Measurements from ENCODE around the gene ITPR3. TPM values are rescaled to one million over a fixed set of nuclear protein-coding genes. Genes with fewer than 3 reads are reported as not detected.

ITPR3 gene
- total RNA-seq, 1 donor from 2014 or later: 0.34 TPM

DNA sequence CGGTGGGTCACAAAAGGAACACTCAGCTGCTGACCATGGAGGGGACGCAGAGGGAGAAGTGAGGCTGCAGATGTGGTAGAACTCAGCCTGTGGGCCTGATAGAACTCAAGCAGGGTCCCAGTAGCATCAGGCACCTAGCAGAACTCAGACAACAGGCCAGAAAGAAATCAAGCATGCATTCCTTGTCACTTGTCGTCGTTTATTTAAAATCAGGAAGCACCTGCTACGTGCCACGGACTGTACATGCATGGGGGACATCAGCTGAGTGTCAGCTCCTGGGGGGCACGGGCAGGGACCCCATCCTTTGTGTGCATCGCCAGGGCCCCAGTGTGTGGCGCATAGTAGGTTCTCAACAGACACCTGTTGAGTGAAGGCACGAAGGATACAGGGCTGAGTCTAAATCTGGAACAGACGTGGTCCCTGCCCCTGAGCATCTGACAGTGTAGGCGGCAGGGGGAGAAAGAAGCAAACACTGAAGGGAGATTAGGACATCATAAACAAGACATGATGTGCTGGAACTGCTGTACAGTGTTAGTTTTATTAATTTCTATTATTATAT lies 57.9 kb downstream of the ITPR3 start:
- H3K4me3 Mint-ChIP-seq (ENCODE audit: unreplicated experiment): no peak overlapping the region
- peaks cover 8% of the 10 kb centered on the region for H3K4me1 Mint-ChIP-seq (ENCODE audit: low read depth, unreplicated experiment)
- no peak for DNase-seq
- H3K27ac Mint-ChIP-seq (ENCODE audit: unreplicated experiment): no peak overlapping the region
- H3K36me3 Mint-ChIP-seq (ENCODE audit: unreplicated experiment): no peaks in the 10 kb centered on the region
- TF ChIP-seq, protein P1, sequence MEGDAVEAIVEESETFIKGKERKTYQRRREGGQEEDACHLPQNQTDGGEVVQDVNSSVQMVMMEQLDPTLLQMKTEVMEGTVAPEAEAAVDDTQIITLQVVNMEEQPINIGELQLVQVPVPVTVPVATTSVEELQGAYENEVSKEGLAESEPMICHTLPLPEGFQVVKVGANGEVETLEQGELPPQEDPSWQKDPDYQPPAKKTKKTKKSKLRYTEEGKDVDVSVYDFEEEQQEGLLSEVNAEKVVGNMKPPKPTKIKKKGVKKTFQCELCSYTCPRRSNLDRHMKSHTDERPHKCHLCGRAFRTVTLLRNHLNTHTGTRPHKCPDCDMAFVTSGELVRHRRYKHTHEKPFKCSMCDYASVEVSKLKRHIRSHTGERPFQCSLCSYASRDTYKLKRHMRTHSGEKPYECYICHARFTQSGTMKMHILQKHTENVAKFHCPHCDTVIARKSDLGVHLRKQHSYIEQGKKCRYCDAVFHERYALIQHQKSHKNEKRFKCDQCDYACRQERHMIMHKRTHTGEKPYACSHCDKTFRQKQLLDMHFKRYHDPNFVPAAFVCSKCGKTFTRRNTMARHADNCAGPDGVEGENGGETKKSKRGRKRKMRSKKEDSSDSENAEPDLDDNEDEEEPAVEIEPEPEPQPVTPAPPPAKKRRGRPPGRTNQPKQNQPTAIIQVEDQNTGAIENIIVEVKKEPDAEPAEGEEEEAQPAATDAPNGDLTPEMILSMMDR (IDR thresholded peaks at IDR 0.05; ENCODE audit: partially characterized antibody, unreplicated experiment): no peak
- peaks cover 4% of the 10 kb centered on the region for H3K27me3 Mint-ChIP-seq (ENCODE audit: unreplicated experiment)
- H3K9me3 Mint-ChIP-seq (ENCODE audit: unreplicated experiment): peaks cover 4% of the 10 kb centered on the region

GRCh38 chr6:33679761-33680160 lies 58.6 kb downstream of the ITPR3 start:
- DNase-seq: no peak
- Mint-ChIP-seq H3K4me3 (ENCODE audit: unreplicated experiment) (no peak overlapping the region), H3K27me3 (ENCODE audit: unreplicated experiment) (peaks cover 4% of the 10 kb centered on the region), H3K27ac (ENCODE audit: unreplicated experiment) (no peak overlapping the region), H3K36me3 (ENCODE audit: unreplicated experiment) (no peaks in the 10 kb centered on the region), H3K9me3 (ENCODE audit: unreplicated experiment) (peaks cover 4% of the 10 kb centered on the region), H3K4me1 (ENCODE audit: low read depth, unreplicated experiment) (peaks cover 3% of the 10 kb centered on the region)
- TF ChIP-seq, protein P1 (IDR thresholded peaks at IDR 0.05; ENCODE audit: partially characterized antibody, unreplicated experiment): no peak

GRCh38 chr6:33682341-33682740 lies 61.2 kb downstream of the ITPR3 start:
- peaks cover 2% of the 10 kb centered on the region for H3K27me3 Mint-ChIP-seq (ENCODE audit: unreplicated experiment)
- peaks cover 4% of the 10 kb centered on the region for H3K9me3 Mint-ChIP-seq (ENCODE audit: unreplicated experiment)
- H3K27ac Mint-ChIP-seq (ENCODE audit: unreplicated experiment): no peak overlapping the region
- H3K36me3 Mint-ChIP-seq (ENCODE audit: unreplicated experiment): no peaks in the 10 kb centered on the region
- DNase-seq: no peak
- TF ChIP-seq, protein P1 (IDR thresholded peaks at IDR 0.05; ENCODE audit: partially characterized antibody, unreplicated experiment): no peak
- H3K4me3 Mint-ChIP-seq (ENCODE audit: unreplicated experiment): no peak overlapping the region
- H3K4me1 Mint-ChIP-seq (ENCODE audit: low read depth, unreplicated experiment): peaks cover 5% of the 10 kb centered on the region

GRCh38 chr6:33683051-33683571 lies 62.0 kb downstream of the ITPR3 start:
- H3K27me3 Mint-ChIP-seq (ENCODE audit: unreplicated experiment): peaks cover 2% of the 10 kb centered on the region
- no peak for DNase-seq
- no peaks in the 10 kb centered on the region for H3K9me3 Mint-ChIP-seq (ENCODE audit: unreplicated experiment)
- H3K36me3 Mint-ChIP-seq (ENCODE audit: unreplicated experiment): no peaks in the 10 kb centered on the region
- TF ChIP-seq, protein P1 (IDR thresholded peaks at IDR 0.05; ENCODE audit: partially characterized antibody, unreplicated experiment): no peak
- no peak overlapping the region for H3K4me3 Mint-ChIP-seq (ENCODE audit: unreplicated experiment)
- no peak overlapping the region for H3K27ac Mint-ChIP-seq (ENCODE audit: unreplicated experiment)
- H3K4me1 Mint-ChIP-seq (ENCODE audit: low read depth, unreplicated experiment): peaks cover 5% of the 10 kb centered on the region

- TF ChIP-seq, protein P1 (IDR thresholded peaks at IDR 0.05; ENCODE audit: partially characterized antibody, unreplicated experiment): no peak
- Mint-ChIP-seq H3K27me3 (ENCODE audit: unreplicated experiment) (peaks cover 2% of the 10 kb centered on the region), H3K36me3 (ENCODE audit: unreplicated experiment) (no peaks in the 10 kb centered on the region), H3K27ac (ENCODE audit: unreplicated experiment) (no peak overlapping the region), H3K4me3 (ENCODE audit: unreplicated experiment) (no peak overlapping the region), H3K4me1 (ENCODE audit: low read depth, unreplicated experiment) (peaks cover 5% of the 10 kb centered on the region), H3K9me3 (ENCODE audit: unreplicated experiment) (no peaks in the 10 kb centered on the region)
- DNase-seq: no peak
Observed at GRCh38 chr6:33683576-33684427, 62.7 kb downstream of the ITPR3 start.

Measured in glutamatergic neuron (in vitro differentiated cells).